PC-9 (cell line): ENCODE results near the gene DSCAML1.

Experiments used
- CTCF ChIP-seq: fragments of 200-600 bp; sonication (generic); conservative IDR thresholded peaks from 2 replicates; pipeline ENCODE4 v1.6.1; 2017; ENCODE audit warnings: mixed run types, antibody characterized with exemption, mild to moderate bottlenecking, moderate library complexity
- EZH2 ChIP-seq: fragments of 200-600 bp; sonication (generic); IDR thresholded peaks from 2 replicates; pipeline ENCODE4 v1.8.0; 2017; ENCODE audit warnings: antibody characterized with exemption, low read depth

GRCh38 chr11:117582433-117582832, 214.6 kb downstream of the DSCAML1 start:
- no peak for TF ChIP-seq CTCF
- no peak for TF ChIP-seq EZH2
